ENCODE measurements around the gene PRND.

Gene PRND

GRCh38 chr20:4765681-4766080 is 44.0 kb downstream of the PRND start:
- no peak for DNase-seq (ENCODE audit: low read depth)
- no peak for TF ChIP-seq MAX (IDR thresholded peaks at IDR 0.05; ENCODE audit: low read depth, low read length)
- TF ChIP-seq, protein P1, sequence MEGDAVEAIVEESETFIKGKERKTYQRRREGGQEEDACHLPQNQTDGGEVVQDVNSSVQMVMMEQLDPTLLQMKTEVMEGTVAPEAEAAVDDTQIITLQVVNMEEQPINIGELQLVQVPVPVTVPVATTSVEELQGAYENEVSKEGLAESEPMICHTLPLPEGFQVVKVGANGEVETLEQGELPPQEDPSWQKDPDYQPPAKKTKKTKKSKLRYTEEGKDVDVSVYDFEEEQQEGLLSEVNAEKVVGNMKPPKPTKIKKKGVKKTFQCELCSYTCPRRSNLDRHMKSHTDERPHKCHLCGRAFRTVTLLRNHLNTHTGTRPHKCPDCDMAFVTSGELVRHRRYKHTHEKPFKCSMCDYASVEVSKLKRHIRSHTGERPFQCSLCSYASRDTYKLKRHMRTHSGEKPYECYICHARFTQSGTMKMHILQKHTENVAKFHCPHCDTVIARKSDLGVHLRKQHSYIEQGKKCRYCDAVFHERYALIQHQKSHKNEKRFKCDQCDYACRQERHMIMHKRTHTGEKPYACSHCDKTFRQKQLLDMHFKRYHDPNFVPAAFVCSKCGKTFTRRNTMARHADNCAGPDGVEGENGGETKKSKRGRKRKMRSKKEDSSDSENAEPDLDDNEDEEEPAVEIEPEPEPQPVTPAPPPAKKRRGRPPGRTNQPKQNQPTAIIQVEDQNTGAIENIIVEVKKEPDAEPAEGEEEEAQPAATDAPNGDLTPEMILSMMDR (IDR thresholded peaks at IDR 0.05; ENCODE audit: low read depth, low read length): no peak
- H3K4me3 ChIP-seq (ENCODE audit: low read depth, low read length): no peak overlapping the region

DNA sequence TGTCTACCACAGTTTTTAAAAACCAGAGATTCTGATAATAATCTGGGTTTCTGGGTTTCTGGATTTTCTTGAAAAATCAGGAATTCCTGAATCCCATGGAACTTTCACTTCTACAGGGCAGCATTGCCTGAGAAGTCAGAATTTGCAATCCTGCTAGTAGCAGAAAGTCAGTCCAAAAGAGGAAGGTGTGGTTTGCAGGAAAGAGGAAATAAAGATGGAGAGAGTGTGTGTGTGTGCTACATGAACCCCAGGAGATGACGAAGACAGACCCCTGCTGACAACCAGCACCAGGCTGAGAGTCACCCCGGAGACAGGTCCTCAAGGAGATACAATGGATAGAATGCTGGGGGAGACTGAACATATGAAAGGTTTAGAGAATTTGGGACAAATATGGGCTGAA is 44.9 kb downstream of the PRND start:
- TF ChIP-seq, protein P1 (IDR thresholded peaks at IDR 0.05; ENCODE audit: low read depth, low read length): no peak
- TF ChIP-seq MAX (IDR thresholded peaks at IDR 0.05; ENCODE audit: low read depth, low read length) (0 out of 2 replicates have a peak, but pooled peaks have one; percentile 38), MYC (IDR thresholded peaks at IDR 0.05; ENCODE audit: low read depth, low read length) (peak; percentile 81), POLR2A (IDR thresholded peaks at IDR 0.05; ENCODE audit: extremely low read depth, insufficient read length) (no peak)
- peak; percentile 98 for DNase-seq (ENCODE audit: low read depth)
- peak overlapping the region; percentile 19 for H3K4me3 ChIP-seq (ENCODE audit: low read depth, low read length)

DNA sequence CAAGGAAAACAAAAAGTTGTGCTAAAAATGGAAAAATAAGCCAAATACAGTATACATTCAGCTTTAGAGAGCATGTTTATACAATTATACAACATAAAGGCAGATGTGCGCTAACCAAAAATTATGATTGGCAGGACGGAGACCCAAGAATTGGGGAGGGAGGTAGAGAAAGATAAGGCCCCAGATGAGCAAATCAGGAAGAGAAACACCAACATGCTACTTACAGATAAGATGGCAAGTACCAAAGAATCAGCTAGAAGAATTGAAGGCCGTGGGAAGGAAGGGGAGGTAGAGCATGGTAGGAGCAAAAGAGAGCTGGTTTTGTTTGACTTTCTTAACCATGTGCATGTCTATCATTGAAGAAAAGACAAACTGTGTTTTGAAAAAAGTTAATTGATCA is 45.4 kb downstream of the PRND start:
- DNase-seq (ENCODE audit: low read depth): peak; percentile 82
- TF ChIP-seq, protein P1 (IDR thresholded peaks at IDR 0.05; ENCODE audit: low read depth, low read length): no peak
- peak; percentile 48; the same call in 1 of the 2 replicates for TF ChIP-seq MAX (IDR thresholded peaks at IDR 0.05; ENCODE audit: low read depth, low read length)
- H3K4me3 ChIP-seq (ENCODE audit: low read depth, low read length): peak overlapping the region; percentile 19

DNA sequence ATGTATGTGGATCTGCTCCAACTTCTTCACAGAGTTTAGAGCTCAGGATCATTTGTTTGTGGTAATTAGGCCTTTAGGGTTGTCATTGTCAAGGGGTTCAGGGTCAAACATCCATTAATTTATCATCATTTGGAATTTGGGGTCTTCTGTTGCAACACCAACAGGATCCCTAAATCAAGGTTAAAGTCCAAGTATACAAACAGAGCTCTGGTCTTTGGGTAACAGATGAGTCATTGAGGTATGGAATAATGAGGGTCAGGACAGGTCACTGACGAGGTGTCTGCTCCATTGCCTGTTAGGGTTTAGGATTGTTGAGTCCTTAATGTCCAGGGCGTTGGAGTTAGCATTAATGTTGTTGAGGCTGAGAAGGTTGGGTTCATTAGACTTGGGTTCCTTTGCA is 47.6 kb downstream of the PRND start:
- TF ChIP-seq POLR2A (IDR thresholded peaks at IDR 0.05; ENCODE audit: extremely low read depth, insufficient read length) (no peak), MYC (IDR thresholded peaks at IDR 0.05; ENCODE audit: low read depth, low read length) (no peak)
- TF ChIP-seq, protein P1 (IDR thresholded peaks at IDR 0.05; ENCODE audit: low read depth, low read length): no peak
- no peak overlapping the region for H3K4me3 ChIP-seq (ENCODE audit: low read depth, low read length)
- no peak for DNase-seq (ENCODE audit: low read depth)

DNA sequence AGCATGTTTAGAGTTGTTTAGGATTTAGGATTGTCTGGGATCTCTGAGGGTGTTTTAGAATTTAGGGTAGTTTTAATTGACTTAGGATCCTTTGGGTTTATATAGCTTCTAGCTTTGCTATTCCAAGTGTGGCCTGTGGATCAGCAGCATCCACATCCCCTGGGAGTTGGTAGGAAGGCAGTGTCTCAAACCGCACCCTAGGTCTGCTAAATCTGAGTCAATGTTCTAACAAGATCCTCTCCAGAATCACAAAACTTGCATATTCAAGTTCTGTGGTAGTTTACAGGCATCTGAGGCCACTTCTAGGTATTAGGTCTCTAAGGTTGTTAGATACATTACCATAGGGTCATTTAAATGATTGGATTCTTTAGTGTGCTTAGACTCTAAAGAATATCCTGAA is 48.3 kb downstream of the PRND start:
- no peak for DNase-seq (ENCODE audit: low read depth)
- TF ChIP-seq MAX (IDR thresholded peaks at IDR 0.05; ENCODE audit: low read depth, low read length): no peak
- TF ChIP-seq MYC (IDR thresholded peaks at IDR 0.05; ENCODE audit: low read depth, low read length): no peak
- TF ChIP-seq POLR2A (IDR thresholded peaks at IDR 0.05; ENCODE audit: extremely low read depth, insufficient read length): no peak
- TF ChIP-seq, protein P1 (IDR thresholded peaks at IDR 0.05; ENCODE audit: low read depth, low read length): no peak
- H3K4me3 ChIP-seq (ENCODE audit: low read depth, low read length): no peak overlapping the region

- DNase-seq (ENCODE audit: low read depth): no peak
- TF ChIP-seq MAX (IDR thresholded peaks at IDR 0.05; ENCODE audit: low read depth, low read length) (no peak), POLR2A (IDR thresholded peaks at IDR 0.05; ENCODE audit: extremely low read depth, insufficient read length) (no peak), MYC (IDR thresholded peaks at IDR 0.05; ENCODE audit: low read depth, low read length) (no peak)
- TF ChIP-seq, protein P1 (IDR thresholded peaks at IDR 0.05; ENCODE audit: low read depth, low read length): no peak
- H3K4me3 ChIP-seq (ENCODE audit: low read depth, low read length): no peak overlapping the region
Measured at GRCh38 chr20:4771004-4771403, 49.3 kb downstream of the PRND start.
